Measurements from ENCODE around the gene ERCC6L2. TPM values are rescaled to one million over a fixed set of nuclear protein-coding genes. Genes with fewer than 3 reads are reported as not detected.

Gene ERCC6L2
- total RNA-seq, 1 experiment from 2014 or later: 39.2 TPM

DNA sequence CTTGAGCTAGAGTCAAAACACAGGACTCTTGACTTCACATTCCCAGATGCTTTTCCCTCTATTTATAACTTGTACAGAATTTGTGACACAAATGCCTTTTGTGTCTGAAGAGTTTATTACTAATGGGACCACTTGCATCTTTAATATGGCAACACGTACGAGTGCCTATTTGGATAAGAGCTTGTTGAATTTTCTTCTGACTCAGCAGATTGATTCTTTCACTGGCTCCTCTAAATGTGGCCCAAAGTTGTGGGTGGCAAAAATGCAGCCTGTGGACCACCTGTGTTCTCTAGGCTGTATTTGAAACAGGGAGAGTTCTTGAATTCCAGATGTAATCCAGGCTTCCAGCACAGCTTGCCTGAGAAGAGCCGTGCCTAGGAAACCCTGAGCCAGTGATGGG lies 34.1 kb upstream of the ERCC6L2 start:
- POLR2A ChIA-PET: no interaction called here
- Histone ChIP-seq H3K27me3 (ENCODE audit: insufficient read depth, low read length) (no peaks in the 10 kb centered on the region), H3K4me2 (ENCODE audit: low read length) (no peak overlapping the region), H3K9me2 (ENCODE audit: insufficient read depth) (no peaks in the 10 kb centered on the region), H3K9me3 (ENCODE audit: control insufficient read depth in 1 of 2, insufficient read depth in 1 of 2, low read depth in 1 of 2, low read length in 2 of 2) (no peaks in the 10 kb centered on the region), H3K4me1 (ENCODE audit: control insufficient read depth in 1 of 2, insufficient read depth in 2 of 2, low read length in 2 of 2) (no peaks in the 10 kb centered on the region), H2AFZ (ENCODE audit: low read depth, low read length, poor library complexity, severe bottlenecking) (no peak overlapping the region), H3K36me3 (ENCODE audit: control insufficient read depth in 1 of 2, insufficient read depth in 2 of 2, low read length in 2 of 2) (no peaks in the 10 kb centered on the region), H3K79me2 (ENCODE audit: insufficient read depth, low read length) (no peaks in the 10 kb centered on the region), H4K20me1 (ENCODE audit: insufficient read depth) (no peaks in the 10 kb centered on the region), H3K4me3 (replicated peaks in 1 of 2; ENCODE audit: low read depth in 1 of 2, low read length in 2 of 2) (no peak overlapping the region), H3K9ac (ENCODE audit: low read length) (no peak overlapping the region), H3K27ac (ENCODE audit: low read depth, low read length) (no peak overlapping the region)
- TF ChIP-seq ELF1 (IDR thresholded peaks at IDR 0.05; ENCODE audit: borderline replicate concordance, low read depth) (no peak), EZH2 (IDR thresholded peaks at IDR 0.05) (no peak), EGR1 (IDR thresholded peaks at IDR 0.05; ENCODE audit: low read depth) (no peak), RAD21 (IDR thresholded peaks at IDR 0.05; ENCODE audit: low read depth) (no peak), YY1 (IDR thresholded peaks at IDR 0.05; ENCODE audit: extremely low read depth, insufficient replicate concordance, low read depth, low read length) (no peak), SP1 (IDR thresholded peaks at IDR 0.05; ENCODE audit: low read depth) (no peak), CTCF (IDR thresholded peaks at IDR 0.05 in 2 of 3, conservative IDR thresholded peaks at IDR 0.05 in 1 of 3; ENCODE audit: borderline replicate concordance in 1 of 3, insufficient read depth in 1 of 3, low read depth in 2 of 3, low read length in 2 of 3) (no peak), ZNF274 (IDR thresholded peaks at IDR 0.05; ENCODE audit: low read depth, low read length) (no peak), FOSL1 (IDR thresholded peaks at IDR 0.05; ENCODE audit: low read depth) (no peak), CBX3 (IDR thresholded peaks at IDR 0.05; ENCODE audit: low read depth) (no peak), SRF (IDR thresholded peaks at IDR 0.05; ENCODE audit: low read depth) (no peak), MAX (IDR thresholded peaks at IDR 0.05) (no peak), CEBPB (IDR thresholded peaks at IDR 0.05; ENCODE audit: low read depth) (no peak), ZFX (IDR thresholded peaks at IDR 0.05) (no peak), POLR2AphosphoS5 (IDR thresholded peaks at IDR 0.05; ENCODE audit: low read depth, low read length) (no peak), EZH2phosphoT487 (IDR thresholded peaks at IDR 0.05; ENCODE audit: borderline replicate concordance) (no peak), JUND (IDR thresholded peaks at IDR 0.05) (no peak)
- TF ChIP-seq, protein P1, sequence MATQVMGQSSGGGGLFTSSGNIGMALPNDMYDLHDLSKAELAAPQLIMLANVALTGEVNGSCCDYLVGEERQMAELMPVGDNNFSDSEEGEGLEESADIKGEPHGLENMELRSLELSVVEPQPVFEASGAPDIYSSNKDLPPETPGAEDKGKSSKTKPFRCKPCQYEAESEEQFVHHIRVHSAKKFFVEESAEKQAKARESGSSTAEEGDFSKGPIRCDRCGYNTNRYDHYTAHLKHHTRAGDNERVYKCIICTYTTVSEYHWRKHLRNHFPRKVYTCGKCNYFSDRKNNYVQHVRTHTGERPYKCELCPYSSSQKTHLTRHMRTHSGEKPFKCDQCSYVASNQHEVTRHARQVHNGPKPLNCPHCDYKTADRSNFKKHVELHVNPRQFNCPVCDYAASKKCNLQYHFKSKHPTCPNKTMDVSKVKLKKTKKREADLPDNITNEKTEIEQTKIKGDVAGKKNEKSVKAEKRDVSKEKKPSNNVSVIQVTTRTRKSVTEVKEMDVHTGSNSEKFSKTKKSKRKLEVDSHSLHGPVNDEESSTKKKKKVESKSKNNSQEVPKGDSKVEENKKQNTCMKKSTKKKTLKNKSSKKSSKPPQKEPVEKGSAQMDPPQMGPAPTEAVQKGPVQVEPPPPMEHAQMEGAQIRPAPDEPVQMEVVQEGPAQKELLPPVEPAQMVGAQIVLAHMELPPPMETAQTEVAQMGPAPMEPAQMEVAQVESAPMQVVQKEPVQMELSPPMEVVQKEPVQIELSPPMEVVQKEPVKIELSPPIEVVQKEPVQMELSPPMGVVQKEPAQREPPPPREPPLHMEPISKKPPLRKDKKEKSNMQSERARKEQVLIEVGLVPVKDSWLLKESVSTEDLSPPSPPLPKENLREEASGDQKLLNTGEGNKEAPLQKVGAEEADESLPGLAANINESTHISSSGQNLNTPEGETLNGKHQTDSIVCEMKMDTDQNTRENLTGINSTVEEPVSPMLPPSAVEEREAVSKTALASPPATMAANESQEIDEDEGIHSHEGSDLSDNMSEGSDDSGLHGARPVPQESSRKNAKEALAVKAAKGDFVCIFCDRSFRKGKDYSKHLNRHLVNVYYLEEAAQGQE (IDR thresholded peaks at IDR 0.05; ENCODE audit: low read depth): no peak
- TF ChIP-seq, protein P2, sequence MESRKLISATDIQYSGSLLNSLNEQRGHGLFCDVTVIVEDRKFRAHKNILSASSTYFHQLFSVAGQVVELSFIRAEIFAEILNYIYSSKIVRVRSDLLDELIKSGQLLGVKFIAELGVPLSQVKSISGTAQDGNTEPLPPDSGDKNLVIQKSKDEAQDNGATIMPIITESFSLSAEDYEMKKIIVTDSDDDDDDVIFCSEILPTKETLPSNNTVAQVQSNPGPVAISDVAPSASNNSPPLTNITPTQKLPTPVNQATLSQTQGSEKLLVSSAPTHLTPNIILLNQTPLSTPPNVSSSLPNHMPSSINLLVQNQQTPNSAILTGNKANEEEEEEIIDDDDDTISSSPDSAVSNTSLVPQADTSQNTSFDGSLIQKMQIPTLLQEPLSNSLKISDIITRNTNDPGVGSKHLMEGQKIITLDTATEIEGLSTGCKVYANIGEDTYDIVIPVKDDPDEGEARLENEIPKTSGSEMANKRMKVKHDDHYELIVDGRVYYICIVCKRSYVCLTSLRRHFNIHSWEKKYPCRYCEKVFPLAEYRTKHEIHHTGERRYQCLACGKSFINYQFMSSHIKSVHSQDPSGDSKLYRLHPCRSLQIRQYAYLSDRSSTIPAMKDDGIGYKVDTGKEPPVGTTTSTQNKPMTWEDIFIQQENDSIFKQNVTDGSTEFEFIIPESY (IDR thresholded peaks at IDR 0.05; ENCODE audit: extremely low read depth, insufficient replicate concordance, low read length): no peak
- CTCF ChIA-PET: no interaction called here
- intact Hi-C loops (cut with micrococcal nuclease): no loop called here
- DNase-seq (ENCODE audit: low read depth, low spot score): no peak
- no peak for ATAC-seq
- BruUV-seq (replicated peaks): no TSS peak
- RAD21 ChIA-PET (ENCODE audit: low non-redundant PET in 1 of 2, low total read pairs in 2 of 2, uncharacterized antibody in 2 of 2, unreplicated experiment in 2 of 2): no interaction called here
